ENCODE data around the gene DNAJC17. TPM values are rescaled to one million over a fixed set of nuclear protein-coding genes. Genes with fewer than 3 reads are reported as not detected.

The DNAJC17 gene
- total RNA-seq, 2 experiments from 2014 or later, result 35.8 to 35.9 TPM

DNA sequence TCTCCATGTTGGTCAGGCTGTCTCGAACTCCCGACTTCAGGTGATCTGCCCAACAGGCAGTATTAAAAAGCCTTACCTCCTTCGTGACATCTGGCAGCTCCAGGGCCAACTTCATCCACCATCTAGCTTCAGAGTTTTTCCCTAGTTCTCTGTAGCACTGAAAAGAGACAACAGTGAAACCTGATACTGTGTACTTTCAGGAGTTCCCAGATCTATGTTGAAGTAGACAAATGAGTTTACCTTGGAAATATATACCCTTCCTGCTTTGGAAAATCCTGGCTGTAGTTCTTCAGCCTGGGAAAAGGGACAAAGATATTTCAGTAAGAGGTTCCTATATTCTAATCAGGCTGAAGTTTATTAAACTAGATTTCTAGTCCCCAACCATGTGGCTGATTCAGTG, 70.2 kb downstream of the DNAJC17 start:
- peaks cover 51% of the 10 kb centered on the region for H3K36me3 Mint-ChIP-seq (ENCODE audit: low read depth)
- POLR2A ChIA-PET, result interaction anchor here (0.6 to 1.0 kb wide), 3 partner anchors 8 to 340 kb away, joined by 3 read pairs; no protein-coding TSS in a partner anchor
- CTCF ChIA-PET, result interaction anchor here (1.2 to 4.7 kb wide), 3 partner anchors 26 to 74 kb away, joined by 3 to 18 read pairs (median 3); no protein-coding TSS in a partner anchor
- H3K27ac Mint-ChIP-seq, result no peak overlapping the region
- intact Hi-C loops (cut with micrococcal nuclease), result no loop called here
- no peak overlapping the region for H3K4me3 Mint-ChIP-seq
- TF ChIP-seq, protein P1, sequence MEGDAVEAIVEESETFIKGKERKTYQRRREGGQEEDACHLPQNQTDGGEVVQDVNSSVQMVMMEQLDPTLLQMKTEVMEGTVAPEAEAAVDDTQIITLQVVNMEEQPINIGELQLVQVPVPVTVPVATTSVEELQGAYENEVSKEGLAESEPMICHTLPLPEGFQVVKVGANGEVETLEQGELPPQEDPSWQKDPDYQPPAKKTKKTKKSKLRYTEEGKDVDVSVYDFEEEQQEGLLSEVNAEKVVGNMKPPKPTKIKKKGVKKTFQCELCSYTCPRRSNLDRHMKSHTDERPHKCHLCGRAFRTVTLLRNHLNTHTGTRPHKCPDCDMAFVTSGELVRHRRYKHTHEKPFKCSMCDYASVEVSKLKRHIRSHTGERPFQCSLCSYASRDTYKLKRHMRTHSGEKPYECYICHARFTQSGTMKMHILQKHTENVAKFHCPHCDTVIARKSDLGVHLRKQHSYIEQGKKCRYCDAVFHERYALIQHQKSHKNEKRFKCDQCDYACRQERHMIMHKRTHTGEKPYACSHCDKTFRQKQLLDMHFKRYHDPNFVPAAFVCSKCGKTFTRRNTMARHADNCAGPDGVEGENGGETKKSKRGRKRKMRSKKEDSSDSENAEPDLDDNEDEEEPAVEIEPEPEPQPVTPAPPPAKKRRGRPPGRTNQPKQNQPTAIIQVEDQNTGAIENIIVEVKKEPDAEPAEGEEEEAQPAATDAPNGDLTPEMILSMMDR (IDR thresholded peaks at IDR 0.05), result no peak
- ATAC-seq (no peak), DNase-seq (no peak)
- no peaks in the 10 kb centered on the region for H3K27me3 Mint-ChIP-seq
- H3K9me3 Mint-ChIP-seq, result no peaks in the 10 kb centered on the region
- peaks cover 2% of the 10 kb centered on the region for H3K4me1 Mint-ChIP-seq (ENCODE audit: low read depth)

DNA sequence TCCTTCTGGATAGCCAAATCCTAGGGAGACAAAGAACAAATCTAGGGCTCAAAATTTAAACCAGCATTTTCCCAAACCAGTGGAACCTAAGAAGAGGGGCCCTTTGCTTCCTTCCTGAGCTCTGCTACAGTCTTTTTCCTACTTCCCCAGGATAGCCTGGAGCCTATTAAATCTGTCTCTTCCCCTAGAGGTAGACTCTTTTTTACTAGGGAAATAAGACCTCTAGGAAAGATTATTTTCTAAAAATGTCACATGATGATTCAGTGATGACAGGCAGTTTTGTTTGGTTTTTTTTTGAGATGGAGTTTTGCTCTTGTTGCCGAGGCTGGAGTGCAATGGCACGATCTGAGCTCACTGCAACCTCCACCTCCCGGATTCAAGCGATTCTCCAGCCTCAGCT, 70.7 kb downstream of the DNAJC17 start:
- peaks cover 2% of the 10 kb centered on the region for H3K4me1 Mint-ChIP-seq (ENCODE audit: low read depth)
- no peak overlapping the region for H3K4me3 Mint-ChIP-seq
- intact Hi-C loops (cut with micrococcal nuclease), result no loop called here
- TF ChIP-seq, protein P1 (IDR thresholded peaks at IDR 0.05), result no peak
- no peak overlapping the region for H3K27ac Mint-ChIP-seq
- ChIA-PET POLR2A (interaction anchor here (0.9 to 1.0 kb wide), 2 partner anchors 9 to 20 kb away, joined by 3 to 4 read pairs; no protein-coding TSS in a partner anchor), CTCF (interaction anchor here (1.2 to 2.8 kb wide), 3 partner anchors 25 to 75 kb away, joined by 3 to 16 read pairs (median 3); no protein-coding TSS in a partner anchor)
- H3K36me3 Mint-ChIP-seq (ENCODE audit: low read depth), result peaks cover 56% of the 10 kb centered on the region
- no peak for DNase-seq
- H3K27me3 Mint-ChIP-seq, result no peaks in the 10 kb centered on the region
- ATAC-seq, result no peak
- no peaks in the 10 kb centered on the region for H3K9me3 Mint-ChIP-seq

DNA sequence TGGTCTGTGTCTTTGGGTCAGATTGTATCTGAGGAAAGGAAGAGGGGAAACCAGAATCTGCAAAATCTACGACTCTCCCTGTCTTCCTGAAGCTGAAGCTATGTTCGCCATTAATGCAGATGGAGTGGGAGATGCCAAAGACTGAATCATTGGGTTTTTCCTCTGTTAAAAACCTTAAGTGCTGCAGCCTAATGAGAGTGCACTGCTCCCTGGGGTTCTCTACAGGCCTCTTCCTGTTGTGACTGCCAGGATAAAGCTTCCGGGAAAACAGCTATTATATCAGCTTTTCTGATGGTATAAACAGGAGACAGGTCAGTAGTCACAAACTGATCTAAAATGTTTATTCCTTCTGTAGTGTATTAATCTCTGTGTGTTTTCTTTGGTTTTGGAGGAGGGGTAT, 76.2 kb downstream of the DNAJC17 start:
- POLR2A ChIA-PET, result interaction anchor here (1.0 kb wide), 1 partner anchor 11 kb away, joined by 3 read pairs; no protein-coding TSS in a partner anchor
- DNase-seq, result no peak
- Mint-ChIP-seq H3K27me3 (no peaks in the 10 kb centered on the region), H3K4me3 (no peak overlapping the region), H3K27ac (no peak overlapping the region), H3K36me3 (ENCODE audit: low read depth) (peaks cover 55% of the 10 kb centered on the region), H3K9me3 (no peaks in the 10 kb centered on the region), H3K4me1 (ENCODE audit: low read depth) (peaks cover 2% of the 10 kb centered on the region)
- no peak for ATAC-seq
- TF ChIP-seq, protein P1 (IDR thresholded peaks at IDR 0.05), result no peak
- intact Hi-C loops (cut with micrococcal nuclease), result no loop called here
- CTCF ChIA-PET, result interaction anchor here (1.0 to 1.8 kb wide), 3 partner anchors 12 to 36 kb away, joined by 3 to 5 read pairs (median 3); partner anchors contain the start of gene RAD51

DNA sequence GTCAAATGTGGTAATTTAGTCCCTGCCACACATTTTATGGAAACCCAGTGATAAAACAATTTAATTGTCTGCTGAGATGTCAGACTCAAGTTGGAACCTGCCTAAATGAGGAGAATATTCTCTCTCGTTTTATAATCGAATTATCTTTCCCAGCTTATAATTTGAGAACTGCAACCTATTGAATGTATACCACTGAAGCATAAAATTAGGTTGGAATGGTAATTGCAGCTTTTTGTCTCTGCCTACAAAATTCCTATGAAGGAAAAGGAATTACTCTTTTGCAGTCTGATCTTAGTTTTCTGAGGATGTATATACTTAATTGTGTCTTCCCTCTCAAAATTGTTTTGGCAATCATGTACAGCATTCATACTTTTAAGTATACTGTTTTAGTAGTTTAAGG, 83.4 kb downstream of the DNAJC17 start:
- intact Hi-C loops (cut with micrococcal nuclease), result no loop called here
- H3K4me3 Mint-ChIP-seq, result no peak overlapping the region
- ChIA-PET CTCF (interaction anchor here (1.3 to 2.7 kb wide), 3 partner anchors 15 to 146 kb away, joined by 4 to 10 read pairs (median 6); no protein-coding TSS in a partner anchor), POLR2A (interaction anchor here (0.7 to 2.0 kb wide), 8 partner anchors 12 to 359 kb away, joined by 3 to 7 read pairs (median 3); partner anchors contain the start of gene RAD51)
- TF ChIP-seq, protein P1 (IDR thresholded peaks at IDR 0.05), result no peak
- no peaks in the 10 kb centered on the region for H3K27me3 Mint-ChIP-seq
- ATAC-seq, result no peak
- no peak overlapping the region for H3K27ac Mint-ChIP-seq
- H3K36me3 Mint-ChIP-seq (ENCODE audit: low read depth), result peaks cover 32% of the 10 kb centered on the region
- no peaks in the 10 kb centered on the region for H3K9me3 Mint-ChIP-seq
- H3K4me1 Mint-ChIP-seq (ENCODE audit: low read depth), result peaks cover 17% of the 10 kb centered on the region
- DNase-seq, result no peak

DNA sequence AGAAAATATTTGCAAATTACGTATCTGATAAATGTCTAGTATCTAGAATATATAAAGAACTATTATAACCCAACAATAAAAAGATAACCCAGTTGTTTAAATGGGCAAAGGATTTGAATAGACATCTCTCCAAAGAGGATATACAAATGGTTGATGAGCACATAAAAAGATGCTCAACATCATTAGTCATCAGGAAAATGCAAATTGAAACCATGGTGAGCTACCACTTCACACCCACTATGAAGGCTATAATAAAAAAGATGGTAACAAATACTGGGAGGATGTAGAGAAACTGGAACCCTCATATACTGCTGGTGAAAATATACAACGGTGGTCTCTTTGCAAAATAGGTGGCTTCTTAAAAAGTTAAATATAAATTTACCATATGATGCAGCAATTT, 84.3 kb downstream of the DNAJC17 start:
- Mint-ChIP-seq H3K4me1 (ENCODE audit: low read depth) (peaks cover 17% of the 10 kb centered on the region), H3K27ac (no peak overlapping the region), H3K36me3 (ENCODE audit: low read depth) (peaks cover 32% of the 10 kb centered on the region), H3K27me3 (no peaks in the 10 kb centered on the region), H3K9me3 (no peaks in the 10 kb centered on the region), H3K4me3 (no peak overlapping the region)
- TF ChIP-seq, protein P1 (IDR thresholded peaks at IDR 0.05), result no peak
- ChIA-PET POLR2A (interaction anchor here (1.1 to 2.0 kb wide), 6 partner anchors 16 to 42 kb away, joined by 3 to 7 read pairs (median 3); partner anchors contain the start of gene RAD51), CTCF (interaction anchor here (0.8 to 2.7 kb wide), 6 partner anchors 14 to 147 kb away, joined by 3 to 10 read pairs (median 4); no protein-coding TSS in a partner anchor)
- peak; percentile 55 for ATAC-seq
- DNase-seq, result no peak
- intact Hi-C loops (cut with micrococcal nuclease), result no loop called here

Measured in activated CD8-positive, alpha-beta T cell treated with anti-CD3 and anti-CD28 coated beads for 36 hours (primary cell).